Thyroid gland (tissue), 4 donors: ENCODE measurements around the gene PPP2R2C.

Experiments
- CTCF ChIP-seq, 6 experiments: fragments of 200-600 bp in 3 of 6; fragments of 450-650 bp in 3 of 6; sonication (generic) in 3 of 6; IDR thresholded peaks; one replicate each; pipeline ENCODE4 v1.5.1; 2016 to 2019; ENCODE audit warnings: antibody characterized with exemption in 6 of 6, mild to moderate bottlenecking in 2 of 6, inconsistent platforms in 1 of 6, moderate library complexity in 1 of 6
- POLR2A ChIP-seq, 2 donors: fragments of 450-650 bp; IDR thresholded peaks; one replicate each; pipeline ENCODE4 v1.6.1; 2017; ENCODE audit warnings: antibody characterized with exemption in 2 of 2, mild to moderate bottlenecking in 2 of 2, moderate library complexity in 1 of 2

GRCh38 chr4:6420972-6421371, 51.4 kb downstream of the PPP2R2C start:
- no peak for TF ChIP-seq POLR2A (IDR thresholded peaks at IDR 0.05)
- TF ChIP-seq CTCF (IDR thresholded peaks at IDR 0.05) = no peak
